Measurements from ENCODE around the gene MREG.

Gene MREG

GRCh38 chr2:216052420-216052819 lies 39.1 kb upstream of the MREG start:
- H3K4me3 Mint-ChIP-seq, result no peak overlapping the region
- peaks cover 8% of the 10 kb centered on the region for H3K4me1 Mint-ChIP-seq
- TF ChIP-seq, protein P1, sequence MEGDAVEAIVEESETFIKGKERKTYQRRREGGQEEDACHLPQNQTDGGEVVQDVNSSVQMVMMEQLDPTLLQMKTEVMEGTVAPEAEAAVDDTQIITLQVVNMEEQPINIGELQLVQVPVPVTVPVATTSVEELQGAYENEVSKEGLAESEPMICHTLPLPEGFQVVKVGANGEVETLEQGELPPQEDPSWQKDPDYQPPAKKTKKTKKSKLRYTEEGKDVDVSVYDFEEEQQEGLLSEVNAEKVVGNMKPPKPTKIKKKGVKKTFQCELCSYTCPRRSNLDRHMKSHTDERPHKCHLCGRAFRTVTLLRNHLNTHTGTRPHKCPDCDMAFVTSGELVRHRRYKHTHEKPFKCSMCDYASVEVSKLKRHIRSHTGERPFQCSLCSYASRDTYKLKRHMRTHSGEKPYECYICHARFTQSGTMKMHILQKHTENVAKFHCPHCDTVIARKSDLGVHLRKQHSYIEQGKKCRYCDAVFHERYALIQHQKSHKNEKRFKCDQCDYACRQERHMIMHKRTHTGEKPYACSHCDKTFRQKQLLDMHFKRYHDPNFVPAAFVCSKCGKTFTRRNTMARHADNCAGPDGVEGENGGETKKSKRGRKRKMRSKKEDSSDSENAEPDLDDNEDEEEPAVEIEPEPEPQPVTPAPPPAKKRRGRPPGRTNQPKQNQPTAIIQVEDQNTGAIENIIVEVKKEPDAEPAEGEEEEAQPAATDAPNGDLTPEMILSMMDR (IDR thresholded peaks at IDR 0.05; ENCODE audit: unreplicated experiment in 3 of 3), result no peak
- H3K36me3 Mint-ChIP-seq (ENCODE audit: low read depth), result peaks cover 34% of the 10 kb centered on the region
- H3K27ac Mint-ChIP-seq, result no peak overlapping the region
- H3K27me3 Mint-ChIP-seq (ENCODE audit: low read depth), result no peaks in the 10 kb centered on the region
- no peaks in the 10 kb centered on the region for H3K9me3 Mint-ChIP-seq

GRCh38 chr2:216051350-216051749 lies 38.0 kb upstream of the MREG start:
- H3K4me3 Mint-ChIP-seq, result no peak overlapping the region
- H3K27me3 Mint-ChIP-seq (ENCODE audit: low read depth), result no peaks in the 10 kb centered on the region
- H3K36me3 Mint-ChIP-seq (ENCODE audit: low read depth), result peaks cover 34% of the 10 kb centered on the region
- H3K4me1 Mint-ChIP-seq, result peaks cover 8% of the 10 kb centered on the region
- no peaks in the 10 kb centered on the region for H3K9me3 Mint-ChIP-seq
- TF ChIP-seq, protein P1 (IDR thresholded peaks at IDR 0.05; ENCODE audit: unreplicated experiment in 3 of 3), result no peak
- no peak overlapping the region for H3K27ac Mint-ChIP-seq

GRCh38 chr2:216049452-216049851 lies 36.1 kb upstream of the MREG start:
- TF ChIP-seq, protein P1 (IDR thresholded peaks at IDR 0.05; ENCODE audit: unreplicated experiment in 3 of 3), result no peak
- Mint-ChIP-seq H3K27me3 (ENCODE audit: low read depth) (no peaks in the 10 kb centered on the region), H3K9me3 (no peaks in the 10 kb centered on the region), H3K27ac (no peak overlapping the region), H3K4me3 (no peak overlapping the region), H3K4me1 (no peaks in the 10 kb centered on the region), H3K36me3 (ENCODE audit: low read depth) (peaks cover 27% of the 10 kb centered on the region)

DNA sequence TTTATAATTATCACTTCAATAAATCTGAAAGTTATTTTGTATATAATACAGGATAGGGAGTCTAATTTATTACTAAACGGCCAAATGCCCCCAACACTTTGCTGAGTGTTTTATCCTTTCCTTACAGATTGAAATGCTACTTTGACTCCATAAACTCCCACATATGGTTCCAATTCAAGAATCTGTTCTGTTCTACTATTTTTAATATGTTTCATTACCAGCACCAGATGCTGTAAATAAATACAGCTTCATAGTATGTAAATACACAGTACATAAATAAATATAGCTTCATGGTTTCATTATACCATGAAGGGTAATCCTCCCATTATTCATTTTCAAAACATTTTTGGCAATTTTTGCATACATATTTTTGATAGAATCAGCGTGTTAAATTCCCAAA lies 34.0 kb upstream of the MREG start:
- H3K36me3 Mint-ChIP-seq (ENCODE audit: low read depth), result peaks cover 34% of the 10 kb centered on the region
- H3K27ac Mint-ChIP-seq, result no peak overlapping the region
- H3K27me3 Mint-ChIP-seq (ENCODE audit: low read depth), result no peaks in the 10 kb centered on the region
- TF ChIP-seq, protein P1 (IDR thresholded peaks at IDR 0.05; ENCODE audit: unreplicated experiment in 3 of 3), result no peak
- no peaks in the 10 kb centered on the region for H3K9me3 Mint-ChIP-seq
- H3K4me1 Mint-ChIP-seq, result no peaks in the 10 kb centered on the region
- no peak overlapping the region for H3K4me3 Mint-ChIP-seq

DNA sequence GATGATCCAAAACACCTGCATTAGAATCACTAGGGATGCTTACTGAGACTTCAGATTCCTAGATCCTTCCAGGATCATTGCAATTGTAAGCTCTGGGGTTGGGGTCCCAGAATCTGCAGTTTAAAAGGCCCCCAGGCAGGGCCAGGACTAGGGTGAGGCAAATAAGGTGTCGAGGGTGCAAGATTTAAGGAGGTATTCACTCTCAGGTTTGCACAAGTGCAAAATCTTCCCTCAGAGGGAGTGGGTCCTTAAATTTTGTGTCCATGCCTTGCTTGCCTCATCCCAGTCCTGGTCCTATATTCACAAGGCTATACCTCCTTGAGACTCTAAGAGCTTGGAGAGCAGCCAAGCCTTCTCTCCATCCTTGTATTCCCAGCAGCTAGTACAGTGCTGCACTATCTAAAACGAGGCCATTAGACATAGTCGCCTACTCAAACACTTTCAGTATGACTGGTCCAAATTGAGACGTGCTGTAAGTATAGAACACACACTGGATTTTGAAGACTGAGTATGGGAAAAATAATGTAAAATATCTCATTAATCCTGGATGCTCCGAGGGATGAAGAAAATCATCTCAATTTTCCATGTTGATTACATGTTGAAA lies 31.6 kb upstream of the MREG start:
- TF ChIP-seq, protein P1 (IDR thresholded peaks at IDR 0.05; ENCODE audit: unreplicated experiment in 3 of 3), result no peak
- Mint-ChIP-seq H3K27ac (peak overlapping the region in 1 of 3 experiments; percentile 4), H3K4me3 (no peak overlapping the region), H3K27me3 (ENCODE audit: low read depth) (no peaks in the 10 kb centered on the region), H3K36me3 (ENCODE audit: low read depth) (peaks cover 23% of the 10 kb centered on the region), H3K4me1 (no peaks in the 10 kb centered on the region), H3K9me3 (no peaks in the 10 kb centered on the region)

DNA sequence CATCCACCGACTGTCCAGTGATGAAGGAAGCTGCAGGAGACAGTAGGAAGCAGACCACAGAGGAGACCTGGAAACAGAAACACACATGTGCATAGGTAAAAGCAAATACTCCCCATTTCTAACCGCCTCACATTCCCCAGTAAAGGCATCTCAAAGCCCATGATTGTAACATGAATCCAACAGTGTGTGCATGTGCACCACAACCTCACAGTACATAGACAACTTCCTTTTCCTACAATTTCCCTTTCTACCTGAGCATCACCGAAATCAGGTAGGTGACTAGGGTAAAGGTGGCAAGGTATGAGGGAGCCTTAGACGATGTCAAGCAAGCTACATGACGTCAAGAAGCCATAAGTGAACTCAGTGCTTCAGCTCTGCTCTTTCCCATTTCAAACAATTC lies 30.6 kb upstream of the MREG start:
- Mint-ChIP-seq H3K36me3 (ENCODE audit: low read depth) (peaks cover 26% of the 10 kb centered on the region), H3K4me1 (no peaks in the 10 kb centered on the region), H3K9me3 (no peaks in the 10 kb centered on the region), H3K4me3 (no peak overlapping the region), H3K27me3 (ENCODE audit: low read depth) (no peaks in the 10 kb centered on the region), H3K27ac (peak overlapping the region in 1 of 3 experiments; percentile 15)
- TF ChIP-seq, protein P1 (IDR thresholded peaks at IDR 0.05; ENCODE audit: unreplicated experiment in 3 of 3), result no peak

Data from nephron (organoid).